HG03457 (cell line): Measurements from ENCODE around the gene MRPL20.
A peak's percentile ranks its signal among the peaks of the same experiment; 100 is the strongest.
"Not testable (repeated sequence)": the region's sequence is repeated elsewhere in the genome, so short reads cannot be mapped to it uniquely, and the experiment has no call there.

Source experiments
- ATAC-seq: cut with Tn5 transposase; IDR thresholded peaks from one replicate; pipeline ENCODE4 v1.9.1; 2021; ENCODE audit warnings: moderate number of reproducible peaks; ENCODE audit not compliant: unreplicated experiment

MRPL20 gene

GRCh38 chr1:1406821-1407635 lies at the start of gene MRPL20:
TSS of gene MRPL20 (minus strand) at chr1:1407293. CDS start at chr1:1407217, 76 bp downstream.
- ATAC-seq = peak; percentile 65

- ATAC-seq = not testable (repeated sequence)
Measured at GRCh38 chr1:1456683-1457255, 49.7 kb upstream of the MRPL20 start.

DNA sequence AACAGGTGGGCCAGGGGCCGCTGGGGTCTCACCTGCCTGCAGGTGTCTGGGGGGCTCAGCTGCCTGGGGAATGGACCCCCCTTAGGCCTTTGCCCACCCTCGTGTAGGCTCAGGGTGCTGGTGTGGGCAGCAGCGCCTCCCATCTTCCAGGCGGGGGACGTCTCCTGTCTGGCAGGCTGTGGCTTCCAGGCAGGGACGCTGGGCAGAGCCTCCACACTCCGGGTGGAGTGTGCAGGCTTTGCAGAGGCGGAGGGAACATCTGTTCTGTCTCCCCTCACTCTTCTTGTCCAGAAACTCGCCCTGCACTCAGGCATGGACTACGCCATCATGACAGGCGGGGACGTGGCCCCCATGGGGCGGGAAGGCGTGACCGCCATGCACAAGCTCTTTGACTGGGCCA lies 48.8 kb upstream of the MRPL20 start:
- ATAC-seq = not testable (repeated sequence)

GRCh38 chr1:1455366-1455884 lies 48.3 kb upstream of the MRPL20 start:
- ATAC-seq = no peak

GRCh38 chr1:1454286-1455056 lies 47.4 kb upstream of the MRPL20 start:
- ATAC-seq = not testable (repeated sequence)

DNA sequence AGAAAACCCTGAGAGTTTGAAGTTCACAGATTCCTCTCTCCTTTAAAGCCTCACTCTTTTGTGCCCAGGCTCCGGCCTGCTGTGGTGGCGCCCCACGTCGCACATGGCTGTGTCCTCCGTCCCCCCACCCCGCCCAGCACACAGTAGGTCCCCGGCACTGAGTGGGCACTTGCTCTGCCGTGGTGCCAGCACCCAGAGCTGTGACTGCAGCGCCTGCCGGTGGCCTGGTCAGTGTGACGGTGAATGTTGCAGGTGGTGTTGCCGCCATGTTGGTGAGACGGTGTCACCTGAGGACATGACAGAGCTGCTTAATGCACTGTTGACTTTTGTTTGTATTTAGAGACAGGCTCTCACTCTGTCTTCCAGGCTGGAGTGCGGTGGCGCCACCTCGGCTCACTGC lies 45.8 kb upstream of the MRPL20 start:
- no peak for ATAC-seq

DNA sequence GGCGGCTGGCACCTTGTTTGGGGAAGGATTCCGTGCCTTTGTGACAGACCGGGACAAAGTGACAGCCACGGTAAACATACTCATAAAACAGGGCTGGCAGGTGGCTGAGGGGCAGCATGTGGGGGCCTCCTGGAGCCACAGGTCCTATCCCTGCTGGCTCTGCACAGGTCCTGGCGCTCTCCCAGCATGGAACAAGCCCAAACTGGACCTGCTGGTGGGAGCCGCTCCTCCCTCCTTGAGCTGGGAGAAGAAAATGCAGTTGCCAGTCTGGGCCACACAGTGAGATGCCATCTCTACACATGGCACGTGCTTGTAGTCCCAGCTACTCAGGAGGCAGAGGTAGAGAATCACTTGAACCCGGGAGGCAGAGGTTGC lies 45.3 kb upstream of the MRPL20 start:
- not testable (repeated sequence) for ATAC-seq

DNA sequence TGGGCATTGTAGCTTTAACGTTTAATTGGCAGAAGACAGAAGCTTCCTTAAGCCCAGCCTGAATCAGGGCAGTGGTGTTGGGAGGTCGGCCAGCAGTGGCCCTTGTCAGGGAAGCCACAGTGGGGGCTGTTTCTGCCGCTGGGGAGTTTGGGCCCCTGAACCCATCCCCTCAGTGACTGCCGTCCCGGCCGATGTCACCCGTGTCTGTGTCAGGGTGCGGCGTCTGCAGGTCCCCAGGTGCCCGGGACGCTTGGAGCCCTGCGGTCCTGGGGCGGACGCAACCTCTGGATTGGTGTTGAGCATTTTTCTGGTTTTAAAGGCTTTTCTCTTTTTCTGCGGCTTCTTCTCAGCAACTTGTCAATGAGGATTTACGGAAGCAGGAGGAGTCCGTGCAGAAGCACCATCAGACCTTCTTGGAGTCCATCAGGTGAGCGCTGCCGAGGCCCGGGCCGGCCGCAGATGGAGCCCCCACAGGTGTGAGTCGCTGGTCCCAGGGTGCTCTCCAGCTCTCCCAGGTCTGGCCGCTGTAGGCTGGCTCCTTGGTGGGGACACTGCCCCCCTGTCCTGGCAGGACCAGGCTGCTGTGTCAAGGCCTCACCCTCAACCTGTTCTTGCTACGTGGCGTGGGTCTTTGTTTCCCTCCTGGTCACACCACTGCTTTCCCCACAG lies 44.7 kb upstream of the MRPL20 start:
- no peak for ATAC-seq

GRCh38 chr1:1450616-1451015 lies 43.5 kb upstream of the MRPL20 start:
- ATAC-seq = not testable (repeated sequence)

DNA sequence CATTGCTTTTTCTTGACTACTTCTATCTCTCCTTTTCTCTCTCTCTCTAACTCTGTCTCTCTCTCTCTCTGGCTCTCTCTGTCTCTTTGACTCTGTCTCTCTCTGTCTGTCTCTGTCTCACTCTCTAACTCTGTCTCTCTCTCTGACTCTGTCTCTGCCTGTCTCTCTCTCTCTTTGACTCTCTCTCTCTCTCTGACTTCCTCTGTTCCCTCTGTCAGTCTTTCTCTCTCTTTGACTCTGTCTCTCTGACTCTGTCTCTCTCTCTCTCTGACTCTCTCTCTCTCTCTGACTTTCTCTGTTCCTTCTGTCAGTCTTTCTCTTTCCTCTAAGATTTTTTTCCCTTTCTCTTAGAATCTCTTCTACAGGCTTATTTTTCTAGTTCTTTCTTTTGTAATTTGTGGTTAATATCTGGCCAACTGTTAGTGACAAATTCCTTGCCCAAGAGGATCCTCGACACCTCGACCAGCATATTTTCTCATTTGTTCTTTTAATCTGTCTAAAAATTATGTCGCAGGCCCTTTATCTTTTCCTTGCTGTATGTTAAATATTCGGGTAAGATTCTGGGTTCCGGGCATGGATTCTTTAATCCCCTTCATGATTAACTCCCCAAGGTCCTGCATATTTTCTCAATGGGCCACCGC lies 42.1 kb upstream of the MRPL20 start, which contains the start of gene ATAD3C:
TSS of gene ATAD3C (plus strand) at position 591 of the 641 bp plus-strand sequence. CDS start 995 bp downstream, outside the sequence.
- no peak for ATAC-seq

- not testable (repeated sequence) for ATAC-seq
Measured at GRCh38 chr1:1446631-1447030, 39.5 kb upstream of the MRPL20 start.

GRCh38 chr1:1442069-1442770 lies 35.1 kb upstream of the MRPL20 start:
- no peak for ATAC-seq

DNA sequence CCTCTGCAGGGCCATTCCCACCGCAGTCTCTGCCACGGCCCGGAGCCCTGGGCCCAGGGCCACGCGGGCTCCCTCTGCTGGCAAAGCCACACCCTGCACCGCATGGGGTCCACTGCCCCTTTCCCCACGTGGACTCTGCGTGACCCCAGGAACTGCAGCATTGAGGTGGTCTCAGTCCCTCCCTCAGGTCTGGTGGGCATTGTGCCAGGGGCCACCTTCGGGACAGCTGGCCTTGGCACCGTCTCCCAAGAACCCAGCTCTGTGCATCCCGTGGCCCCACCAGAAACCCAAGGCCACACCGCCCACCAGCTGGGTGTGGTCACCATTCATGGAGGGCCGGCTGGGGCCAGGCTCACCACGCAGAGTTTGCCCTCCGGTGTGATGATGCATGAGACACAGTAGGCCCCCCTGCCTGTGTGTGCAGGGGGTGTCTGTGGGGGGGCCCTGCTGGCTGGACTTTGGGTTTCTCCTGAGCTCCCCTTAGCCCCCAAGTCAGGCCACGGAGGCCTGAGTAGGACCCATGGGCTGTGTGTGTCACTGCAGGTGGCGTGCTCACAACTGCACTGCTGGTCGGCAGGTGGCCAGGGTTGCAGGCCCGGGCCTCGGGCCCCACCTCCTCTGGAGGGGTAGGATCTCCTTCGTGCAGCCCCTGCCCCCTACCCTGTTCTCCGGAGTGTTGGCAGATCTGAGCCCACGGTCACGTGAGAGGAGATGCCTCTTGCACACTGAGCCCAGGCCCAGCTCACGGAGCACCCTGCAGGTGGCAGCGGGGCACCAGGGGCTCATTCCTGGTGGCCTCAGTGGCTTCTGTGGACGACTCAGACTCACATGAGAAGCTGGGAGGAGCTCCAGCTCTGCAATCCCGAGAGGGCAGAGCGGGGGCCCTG lies 34.2 kb upstream of the MRPL20 start:
- ATAC-seq = no peak

- no peak for ATAC-seq
Measured at GRCh38 chr1:1440262-1441001, 33.3 kb upstream of the MRPL20 start.

GRCh38 chr1:1439546-1440261 lies 32.6 kb upstream of the MRPL20 start:
- ATAC-seq = no peak

- ATAC-seq = no peak
Measured at GRCh38 chr1:1438531-1439381, 31.7 kb upstream of the MRPL20 start.
